Kidney capillary endothelial cell (primary cell): ENCODE measurements around the gene TBX2.
"Not testable (repeated sequence)": the region's sequence is repeated elsewhere in the genome, so short reads cannot be mapped to it uniquely, and the experiment has no call there.

Source experiments
- DNase-seq: peaks from one replicate; pipeline ENCODE4 v3.0.0-alpha.2; 2018; ENCODE audit warnings: low spot score

TBX2 gene

DNA sequence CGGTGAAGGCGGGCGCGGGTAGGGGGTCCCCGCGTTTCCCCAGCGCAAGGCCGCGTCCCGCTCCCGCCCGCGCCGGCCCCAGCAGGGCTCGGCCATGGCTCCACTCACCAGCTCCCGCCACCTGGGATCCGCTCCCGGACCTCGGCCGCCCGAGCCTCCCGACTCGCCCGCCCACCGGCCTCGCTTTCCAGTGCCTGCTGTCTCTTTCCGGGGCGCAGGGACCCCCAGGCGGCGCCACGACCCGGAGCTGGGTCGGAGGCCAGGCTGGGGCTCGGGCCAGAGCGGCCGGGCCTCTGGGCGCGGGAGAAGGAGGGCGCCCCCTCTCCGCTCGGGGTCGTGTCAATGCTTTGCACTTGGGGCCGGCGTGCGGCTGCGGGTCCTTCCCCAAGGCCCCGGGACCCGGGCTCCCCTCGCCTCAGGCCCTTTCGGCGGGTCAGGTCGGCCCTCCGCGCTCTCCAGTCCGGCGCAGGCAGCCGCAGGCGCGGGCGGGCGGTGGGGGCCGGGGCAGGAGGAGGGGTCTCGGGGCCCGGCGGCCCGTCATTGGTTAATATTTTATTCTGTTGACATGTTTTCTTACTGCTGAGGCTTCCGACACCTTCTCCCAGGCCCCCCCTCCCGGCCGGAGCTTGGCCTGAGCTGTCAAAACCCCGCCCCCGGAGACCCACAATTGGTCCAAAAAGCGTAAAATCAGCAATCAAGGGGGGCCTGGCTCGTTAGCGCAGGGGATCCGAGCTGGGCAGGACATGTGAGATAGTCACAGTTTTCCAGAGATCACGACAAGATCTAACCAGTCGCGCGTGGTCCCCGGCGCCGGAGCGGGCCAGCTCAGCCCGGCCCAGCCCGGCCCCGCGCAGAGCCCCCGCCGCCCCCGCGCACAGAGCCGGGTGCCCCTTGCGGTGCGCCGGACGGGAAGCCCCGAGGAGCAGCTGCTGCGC, at the start of gene TBX2:
TSS of gene TBX2 (plus strand) at position 713 of the 935 bp plus-strand sequence. CDS start 334 bp downstream, outside the sequence.
- no peak for DNase-seq

DNA sequence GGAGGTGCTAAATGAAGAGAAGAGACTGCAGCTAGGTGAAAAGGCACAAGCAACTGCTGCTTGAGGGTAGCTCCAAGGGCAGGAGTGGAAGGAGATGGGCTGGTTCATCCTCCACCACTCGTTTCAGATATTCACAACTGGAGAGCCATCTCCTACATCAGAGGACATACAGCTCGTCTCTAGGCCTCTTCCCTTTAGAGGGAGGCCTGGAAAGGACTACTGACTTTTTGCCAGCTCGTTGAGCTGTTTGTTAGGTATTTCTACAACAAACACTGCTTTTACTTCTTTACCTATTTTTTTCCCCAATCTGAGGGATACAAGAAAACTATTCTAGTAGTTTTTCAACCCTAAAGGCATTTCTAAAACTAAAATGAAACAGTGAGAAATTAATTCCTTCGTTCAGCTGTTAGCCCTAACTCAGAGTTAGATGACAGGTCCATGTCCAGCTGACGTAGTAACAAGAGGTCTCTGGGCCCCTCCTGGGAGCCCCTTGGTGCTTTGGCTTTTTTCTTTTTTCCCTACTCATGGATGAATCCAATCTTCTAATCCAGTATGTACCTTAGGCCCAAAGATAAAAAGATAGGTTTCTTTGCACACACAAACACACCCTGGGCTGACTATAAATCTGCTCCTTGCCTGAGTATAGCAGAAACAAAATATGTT, 47.8 kb upstream of the TBX2 start:
- no peak for DNase-seq

DNA sequence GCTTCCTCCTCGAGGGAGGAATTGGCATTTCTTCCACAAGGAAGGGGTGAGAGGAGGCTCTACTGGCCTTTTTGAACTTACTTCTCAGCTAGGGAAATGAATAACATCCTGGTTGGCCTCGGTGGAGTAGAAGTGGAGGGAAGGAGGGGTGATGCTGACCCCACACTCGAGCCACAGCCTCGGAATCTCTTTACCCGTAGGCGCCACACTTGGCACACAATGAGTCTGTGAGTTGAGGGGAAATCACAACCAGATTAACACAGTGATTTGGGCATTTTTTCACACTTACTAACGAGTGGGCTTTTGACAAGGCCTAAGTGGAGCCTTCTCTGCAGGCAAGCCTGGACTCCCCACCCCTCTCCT, 47.3 kb upstream of the TBX2 start:
- peak; percentile 78 for DNase-seq

DNA sequence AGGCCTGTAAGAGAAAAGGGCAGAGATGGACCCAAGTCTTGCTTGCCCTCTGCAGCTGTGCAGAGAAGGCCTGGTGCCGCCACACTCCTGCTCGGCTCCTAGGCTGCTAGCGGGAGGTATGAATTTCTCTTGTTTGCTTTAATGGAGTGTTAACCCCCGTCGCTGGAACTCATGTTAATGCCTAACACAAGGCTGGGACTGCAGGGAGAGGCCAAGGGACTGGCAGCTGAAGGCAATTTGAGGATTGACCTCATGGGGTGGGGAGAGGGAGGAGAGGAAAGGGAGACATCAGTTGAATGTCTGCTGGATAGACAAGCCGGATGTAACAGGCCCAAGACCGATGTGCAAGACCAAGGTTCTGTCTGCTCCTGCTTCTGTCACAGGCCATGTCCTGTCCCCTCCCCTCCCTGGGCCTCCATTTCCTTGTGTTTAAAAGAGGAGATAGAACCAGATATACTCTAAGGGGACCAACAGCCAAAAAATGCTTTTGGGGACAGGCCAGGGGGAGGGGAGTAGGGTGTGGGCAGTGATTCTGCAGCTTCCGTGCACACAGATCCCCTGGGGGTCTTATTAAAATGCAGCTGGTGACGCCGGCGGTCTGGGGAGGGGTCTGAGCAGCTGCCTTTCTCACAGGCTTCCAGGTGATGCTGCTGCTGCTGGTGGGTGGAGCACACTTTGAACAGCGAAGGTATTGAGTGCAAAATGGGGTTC, 46.7 kb upstream of the TBX2 start:
- DNase-seq, result no peak

DNA sequence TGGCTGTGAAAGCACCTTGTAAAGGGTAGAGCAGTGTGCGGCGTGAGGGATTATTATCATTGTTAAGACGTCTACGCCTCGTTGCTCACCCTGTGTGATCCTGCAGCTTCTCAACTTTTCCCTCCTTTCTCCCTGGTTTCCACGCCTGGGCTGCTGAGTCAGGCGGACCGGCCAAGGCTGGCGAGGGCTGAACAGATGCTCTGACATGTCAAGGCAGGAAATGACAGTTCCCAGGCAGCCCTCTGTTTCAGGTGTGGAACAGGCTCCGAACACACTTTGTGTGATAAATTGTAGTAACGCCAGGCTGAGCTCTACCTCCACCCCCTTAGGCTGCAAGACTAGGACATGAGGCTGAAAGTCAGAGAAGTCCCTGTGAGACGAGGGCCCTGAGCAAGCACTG, 46.0 kb upstream of the TBX2 start:
- no peak for DNase-seq

DNA sequence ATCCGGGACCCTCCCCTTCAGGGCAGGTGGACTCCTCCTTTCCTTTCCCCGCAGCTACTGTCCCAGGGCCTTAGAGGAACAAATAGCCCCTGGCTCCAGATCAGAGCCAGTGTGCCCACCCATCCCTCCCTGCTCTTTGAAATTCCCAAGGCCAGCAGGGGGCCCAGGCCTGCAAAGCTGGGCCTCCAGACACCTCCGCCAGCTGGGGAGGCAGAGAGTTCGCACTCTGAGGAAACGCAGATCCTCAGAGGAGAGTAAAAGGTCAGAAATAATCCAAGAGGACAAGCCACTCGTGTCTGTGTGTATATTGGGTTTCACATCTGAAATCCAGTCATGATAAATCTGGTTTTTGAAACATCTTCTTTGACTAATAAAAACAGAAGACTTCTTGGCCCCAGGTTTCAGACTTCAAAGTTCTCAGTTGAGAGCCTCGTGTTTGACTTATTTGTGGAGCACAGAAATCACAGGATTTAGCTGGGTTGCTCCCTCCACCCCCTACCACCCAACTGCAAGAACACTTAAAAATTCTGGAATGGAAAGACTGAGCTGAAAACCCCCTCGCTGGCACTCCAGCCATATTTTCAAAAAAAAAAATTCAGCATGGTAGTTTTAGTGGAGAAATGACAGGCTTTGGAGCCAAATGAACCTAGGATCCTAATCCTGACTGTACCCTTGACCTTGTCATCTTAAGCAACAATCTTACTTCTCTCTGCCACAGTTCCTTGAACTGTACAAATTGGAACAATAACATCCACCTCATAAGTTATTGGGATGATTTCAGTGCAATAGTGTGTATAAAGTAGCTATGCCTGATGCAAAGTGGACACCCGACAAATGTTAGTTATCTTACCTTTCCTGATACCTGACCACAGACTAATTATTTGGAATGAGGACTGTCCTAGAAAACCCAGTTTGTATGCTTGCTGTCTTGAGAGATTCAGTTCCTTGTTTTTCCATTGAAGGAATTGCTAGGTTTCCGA, 44.5 kb upstream of the TBX2 start:
- no peak for DNase-seq

DNA sequence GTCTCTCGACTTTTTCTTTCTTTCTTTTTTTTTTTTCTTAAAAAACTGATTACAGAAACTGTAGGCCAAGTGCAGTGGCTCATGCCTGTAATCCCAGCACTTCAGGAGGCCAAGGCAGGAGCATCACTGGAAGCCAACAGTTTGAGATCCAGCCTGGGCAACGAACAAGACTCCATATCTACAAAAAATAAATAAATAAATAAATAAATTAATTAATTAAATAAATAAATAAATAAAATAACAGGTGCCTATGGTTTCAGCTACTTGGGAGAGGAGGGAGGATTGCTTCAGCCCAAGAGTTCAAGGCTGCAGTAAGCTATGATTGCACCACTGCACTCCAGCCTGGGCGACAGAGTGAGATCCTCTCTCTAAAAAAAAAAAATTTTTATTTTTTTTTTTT, 42.6 kb upstream of the TBX2 start:
- DNase-seq, result not testable (repeated sequence)

DNA sequence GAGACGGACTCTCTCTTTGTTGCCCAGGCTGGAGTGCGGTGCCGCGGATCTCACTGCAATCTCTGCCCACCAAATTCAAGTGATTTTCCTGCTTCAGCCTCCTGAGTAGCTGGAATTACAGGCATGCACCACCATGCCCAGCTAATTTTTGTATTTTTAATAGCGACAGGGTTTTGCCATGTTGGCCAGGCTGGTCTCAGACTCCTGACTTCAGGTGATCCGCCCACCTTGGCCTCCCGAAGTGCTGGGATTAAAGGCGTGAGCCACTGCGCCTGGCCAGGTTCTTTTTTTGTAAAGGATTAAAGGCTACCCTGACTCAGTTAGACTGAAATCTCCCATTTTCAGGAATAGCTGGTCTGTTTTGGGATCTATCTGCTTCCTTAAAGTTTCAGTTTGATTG, 40.1 kb upstream of the TBX2 start:
- DNase-seq, result not testable (repeated sequence)

DNA sequence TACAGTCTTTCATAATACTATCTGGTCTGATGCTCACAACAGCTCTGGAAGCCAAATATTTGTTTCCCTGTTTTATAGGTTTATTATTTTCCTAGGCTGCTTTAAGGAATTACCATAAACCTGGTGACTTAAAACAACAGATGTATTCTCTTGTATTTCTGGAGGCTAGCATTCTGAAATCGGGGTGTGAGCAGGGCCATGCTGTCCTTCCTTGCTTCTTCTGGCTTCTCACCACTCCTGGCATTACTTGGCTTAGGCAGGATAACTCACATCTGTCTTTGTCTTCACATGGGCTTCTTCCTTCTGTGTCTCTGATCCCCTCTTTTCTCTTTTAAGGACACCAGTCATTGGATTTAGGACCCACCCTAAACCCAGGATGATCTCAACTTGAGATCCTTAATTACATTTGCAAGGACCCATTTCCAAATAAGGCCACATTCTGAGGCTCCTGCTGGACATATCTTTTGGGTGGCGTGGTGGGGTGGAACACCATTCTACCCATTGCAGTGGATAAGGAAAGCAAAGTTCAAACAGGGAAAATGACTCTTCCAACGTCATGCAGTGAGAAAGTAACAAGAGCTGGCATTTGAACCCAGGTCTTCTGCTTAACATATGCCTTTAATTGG, 39.2 kb upstream of the TBX2 start:
- no peak for DNase-seq

DNA sequence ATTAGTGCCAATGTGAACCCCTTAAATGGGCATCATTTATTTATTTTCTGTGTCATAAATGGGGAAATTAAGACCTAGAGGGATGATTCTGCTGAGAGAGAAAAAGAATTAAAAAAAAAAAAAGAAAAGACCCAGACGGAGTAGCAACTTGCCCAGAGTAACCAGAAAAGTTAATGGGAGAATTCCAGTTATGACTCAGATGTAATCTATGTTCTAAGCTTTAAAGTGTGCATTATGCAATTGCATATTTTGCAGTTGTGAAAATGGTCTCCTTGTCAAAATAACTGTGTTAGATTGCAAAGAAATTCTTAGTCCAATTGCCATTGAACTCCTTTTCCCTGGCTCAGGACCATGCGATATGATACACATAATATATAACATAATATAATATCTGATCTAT, 38.6 kb upstream of the TBX2 start:
- no peak for DNase-seq

DNA sequence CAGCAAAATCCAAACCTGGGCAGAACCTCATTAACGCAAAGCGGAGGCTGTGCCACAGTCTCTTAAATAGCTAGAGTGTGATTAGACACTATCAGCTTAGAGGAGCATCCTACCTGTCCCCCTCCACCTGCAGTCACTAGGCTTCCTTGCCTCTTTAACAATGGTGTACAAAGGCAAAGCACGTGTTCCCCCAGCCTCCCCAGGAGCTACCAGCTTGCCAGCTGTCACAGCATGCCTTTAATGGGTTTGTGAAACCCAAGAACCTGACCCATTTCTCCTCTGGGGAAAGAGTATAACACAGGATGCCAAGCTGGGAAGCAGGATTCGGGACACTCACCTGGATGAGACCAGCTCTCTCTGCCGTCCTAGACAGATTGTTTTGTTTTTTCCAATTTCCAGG, 37.2 kb upstream of the TBX2 start:
- DNase-seq, result no peak

DNA sequence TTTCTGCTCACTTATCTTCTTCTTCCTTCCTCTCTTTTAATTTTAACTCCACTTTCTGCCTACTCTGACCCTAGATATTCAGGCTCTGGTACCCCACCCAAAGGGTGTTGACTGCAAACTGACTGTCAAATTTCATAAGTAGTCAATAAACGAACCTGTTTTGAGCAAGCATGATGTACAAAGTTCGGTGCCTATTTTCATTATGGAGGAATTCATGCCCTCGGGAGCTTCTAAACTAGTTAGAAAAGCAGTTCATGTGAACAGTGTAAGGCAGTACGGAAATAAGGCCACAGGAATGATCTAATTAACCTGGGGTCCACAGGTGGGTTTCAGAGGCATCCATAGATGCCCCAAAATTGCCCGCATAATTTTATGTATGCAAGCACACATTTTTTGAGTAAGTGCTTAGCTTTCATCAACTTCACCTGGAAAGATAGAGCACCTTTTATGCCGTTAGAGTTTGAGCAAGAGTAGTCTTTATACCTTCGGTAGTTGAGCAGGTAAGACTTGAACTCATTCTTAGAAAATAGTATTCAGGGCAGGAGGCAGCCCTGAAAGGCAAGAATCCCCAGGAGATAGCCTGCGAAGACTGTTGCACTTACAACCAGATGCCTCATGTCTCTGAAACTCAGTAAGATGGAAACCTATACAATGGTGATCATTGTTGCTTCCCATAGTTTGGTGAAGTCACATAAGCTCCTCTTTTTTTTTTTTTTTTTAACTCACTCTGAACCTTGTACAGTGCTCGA, 36.6 kb upstream of the TBX2 start:
- DNase-seq, result no peak

DNA sequence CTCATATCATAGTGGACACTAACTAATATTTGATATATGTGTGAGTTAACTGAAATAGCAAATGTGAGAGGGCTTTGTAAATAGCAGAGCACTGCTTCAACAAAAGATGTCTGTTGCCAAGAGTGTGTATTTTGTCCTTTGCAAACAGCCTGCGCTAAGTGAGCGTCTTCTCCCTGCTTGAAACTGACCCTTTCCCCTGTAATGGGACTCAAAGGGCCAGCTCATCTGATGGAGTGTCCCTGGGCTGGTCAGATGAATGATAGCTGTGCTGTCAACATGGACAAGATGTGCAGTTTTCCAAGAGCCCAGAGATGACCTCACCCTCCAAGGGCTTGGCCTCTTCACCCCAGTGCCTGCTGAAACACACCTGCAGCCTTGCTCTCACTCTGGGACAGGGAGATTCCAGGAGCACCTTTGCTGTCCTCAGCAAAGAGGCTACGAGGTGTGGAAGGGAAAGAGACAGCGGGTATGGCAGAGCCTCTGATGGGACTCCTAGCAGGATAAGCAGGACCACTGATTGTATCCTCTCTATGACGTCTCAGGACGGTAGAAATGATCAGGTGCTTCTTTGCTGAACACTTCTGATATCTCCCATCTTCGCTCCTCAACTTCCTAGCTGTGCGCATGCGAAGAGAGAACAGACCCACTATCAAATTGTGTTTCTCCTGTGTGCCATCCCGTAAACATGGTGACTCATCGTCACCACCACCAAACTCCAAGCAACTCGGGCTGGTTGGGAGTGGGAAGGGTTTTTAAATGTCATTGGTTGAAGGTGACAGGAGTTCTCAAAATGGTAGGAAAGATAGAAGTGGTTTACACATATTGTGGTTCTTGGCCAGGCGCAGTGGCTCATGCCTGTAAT, 35.8 kb upstream of the TBX2 start:
- no peak for DNase-seq

DNA sequence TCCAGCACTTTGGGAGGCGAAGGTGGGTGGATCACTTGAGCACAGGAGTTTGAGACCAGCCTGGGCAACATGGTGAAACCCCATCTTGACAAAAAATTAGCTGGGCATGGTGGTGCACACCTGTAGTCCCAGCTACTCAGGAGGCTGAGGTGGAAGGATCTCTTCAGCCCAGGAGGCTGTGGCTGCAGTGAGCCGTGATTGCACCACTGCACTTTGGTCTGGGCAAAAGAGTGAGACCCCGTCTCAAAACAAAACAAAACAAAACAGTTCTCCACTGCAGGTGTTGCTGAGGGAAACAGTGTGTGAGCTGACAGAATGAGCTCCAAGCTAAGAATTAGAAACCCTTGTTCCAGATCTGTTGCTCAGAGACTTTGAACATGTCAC, 35.2 kb upstream of the TBX2 start:
- no peak for DNase-seq

DNA sequence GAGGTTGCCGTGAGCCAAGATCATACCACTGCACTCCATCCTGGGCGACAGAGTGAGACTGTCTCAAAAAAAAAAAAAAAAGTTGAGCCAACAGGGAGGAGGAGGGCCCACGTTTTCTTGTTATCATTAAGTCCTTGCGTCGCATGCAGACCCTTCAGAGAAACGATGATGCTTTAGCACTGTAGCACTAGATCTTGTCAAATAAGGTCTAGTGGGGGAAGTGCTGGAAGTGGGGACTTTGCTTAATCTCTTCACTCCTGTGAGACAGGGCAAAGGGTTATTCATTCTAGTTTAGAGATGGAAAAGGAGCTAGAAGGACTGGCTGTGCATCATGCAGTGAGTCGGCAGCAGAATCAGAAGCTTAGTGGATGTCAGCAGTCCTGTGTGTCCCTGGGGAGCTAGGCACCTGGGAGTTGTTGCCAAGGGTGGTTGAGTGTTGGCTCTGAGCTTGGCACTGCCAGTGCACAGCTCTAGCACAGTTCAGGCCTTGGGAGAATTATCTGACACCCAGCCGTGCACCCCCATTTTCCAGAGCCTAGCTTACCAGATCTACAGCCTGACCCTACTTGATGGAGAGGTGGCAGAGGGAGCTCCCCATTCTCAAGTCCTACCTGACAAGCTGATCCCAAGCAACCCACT, 33.4 kb upstream of the TBX2 start:
- no peak for DNase-seq

DNA sequence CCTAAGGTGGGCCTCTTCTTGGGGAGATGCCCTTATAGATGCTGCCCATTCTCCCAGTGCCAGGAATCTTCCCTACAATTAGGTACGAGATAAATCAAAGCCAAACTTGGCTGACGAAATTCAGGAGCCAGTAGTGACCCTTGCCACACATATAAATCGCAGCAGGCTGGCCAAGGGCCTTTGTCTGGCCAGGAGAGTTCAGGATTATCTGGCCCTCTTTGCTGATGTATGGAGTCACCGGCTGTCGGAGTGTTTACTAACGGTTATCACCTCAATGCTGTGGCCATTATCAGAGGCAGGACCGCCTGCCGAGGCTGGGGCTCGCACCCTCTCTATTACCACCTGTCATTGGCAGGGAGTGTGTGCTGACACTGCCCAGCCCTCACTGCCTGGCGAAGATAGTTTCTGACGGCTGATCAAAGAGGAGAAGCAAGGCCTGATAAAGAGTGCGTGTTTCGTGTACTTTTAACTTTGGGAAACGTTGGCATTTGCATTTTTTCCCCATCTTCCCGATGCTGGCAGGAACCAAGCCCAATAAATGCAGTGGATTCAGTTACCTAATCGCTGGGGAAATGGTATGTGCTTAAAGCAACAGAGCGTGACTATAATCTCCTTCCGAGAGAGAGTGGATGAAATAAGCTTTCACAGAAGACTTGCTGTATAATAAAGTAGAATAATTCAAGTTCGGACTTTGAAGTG, 32.8 kb upstream of the TBX2 start:
- no peak for DNase-seq

DNA sequence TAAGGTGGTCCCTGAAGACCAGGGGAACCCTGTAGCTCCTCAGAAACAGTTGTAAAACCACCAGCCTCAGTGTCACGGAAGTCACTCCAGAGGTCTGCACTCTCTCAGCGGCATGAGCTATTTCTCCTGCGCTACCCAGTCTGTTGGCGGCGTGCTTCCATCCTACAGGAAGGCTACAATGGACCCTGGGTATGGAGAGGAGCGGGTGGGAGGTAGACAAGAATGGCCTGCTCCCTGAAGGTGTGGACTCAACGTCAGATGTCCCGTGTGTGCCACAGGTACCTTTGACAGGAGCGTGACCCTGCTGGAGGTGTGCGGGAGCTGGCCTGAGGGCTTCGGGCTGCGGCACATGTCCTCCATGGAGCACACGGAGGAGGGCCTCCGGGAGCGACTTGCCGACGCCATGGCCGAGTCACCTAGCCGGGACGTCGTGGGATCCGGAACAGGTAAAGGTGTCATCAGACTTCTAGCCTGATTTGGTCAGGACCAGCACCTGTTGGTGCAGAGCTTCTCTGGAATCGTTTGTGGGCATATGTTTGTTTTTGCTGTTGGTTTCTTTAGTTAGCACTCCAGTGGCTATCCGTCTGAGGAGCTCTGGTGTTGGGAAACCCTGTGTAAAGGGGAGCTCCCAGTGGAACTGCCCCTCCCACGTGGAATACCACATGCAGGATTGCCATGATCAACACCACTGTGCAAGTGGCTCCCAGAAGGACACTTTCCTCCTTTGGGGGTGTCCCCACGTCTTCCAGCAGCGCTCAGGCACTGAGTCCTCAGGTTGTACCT, 31.4 kb upstream of the TBX2 start:
- DNase-seq, result no peak
